Caco-2 (cell line): ENCODE data around the gene ZNF487. TPM values are rescaled to one million over a fixed set of nuclear protein-coding genes. Genes with fewer than 3 reads are reported as not detected.
"Not testable (repeated sequence)": the region's sequence is repeated elsewhere in the genome, so short reads cannot be mapped to it uniquely, and the experiment has no call there.

Experiments
- BruUV-seq: library from RNA; stranded (reverse); fragments of 400-500 nt; replicated peaks from 2 replicates; lab custom pipeline; 2021; lab: Mats Ljungman, UMichigan
- CTCF ChIA-PET: fragments of 300-600 bp; sonication (Branson Sonifier 250); formaldehyde crosslinking; loops from one replicate; lab custom pipeline; 2022; ENCODE audit warnings: antibody characterized with exemption; lab: Charles Lee
- POLR2A ChIA-PET: fragments of 300-600 bp; sonication (Branson Sonifier 250); formaldehyde crosslinking; loops from one replicate; lab custom pipeline; 2022; ENCODE audit warnings: antibody characterized with exemption; lab: Charles Lee
- DNase-seq, 2 experiments: peaks; one replicate each; pipeline versions ENCODE4 v3.0.0 to v3.0.0-alpha.2; 2020 to 2022
- H3K27me3 ChIP-seq: replicated peaks from 2 replicates; pipeline ENCODE4 v1.6.0; 2011; ENCODE audit warnings: low read length; ENCODE audit not compliant: control insufficient read depth, insufficient read depth
- H3K36me3 ChIP-seq: 2 replicates; pipeline ENCODE4 v1.5.1; 2011; ENCODE audit warnings: low read length; ENCODE audit not compliant: control insufficient read depth, insufficient read depth
- H3K4me1 ChIP-seq: fragments of 250-450 bp; sonication (Bioruptor Pico); 2 replicates; pipeline ENCODE4 v1.5.1; 2020; ENCODE audit warnings: mild to moderate bottlenecking
- H3K4me3 ChIP-seq: 2 replicates; pipeline ENCODE4 v1.5.1; 2011; ENCODE audit warnings: low read depth, mild to moderate bottlenecking, control low read depth, low read length
- H3K9me3 ChIP-seq: fragments of 250-450 bp; sonication (Bioruptor Pico); 2 replicates; pipeline ENCODE4 v1.5.1; 2020; ENCODE audit warnings: mild to moderate bottlenecking, moderate library complexity
- H3K27ac Mint-ChIP-seq: one replicate; pipeline ENCODE4 v1.8.0; 2022; ENCODE audit warnings: mixed read lengths; ENCODE audit not compliant: unreplicated experiment
- H3K27me3 Mint-ChIP-seq: one replicate; pipeline ENCODE4 v1.8.0; 2022; ENCODE audit warnings: mixed read lengths; ENCODE audit not compliant: insufficient read depth, unreplicated experiment
- H3K36me3 Mint-ChIP-seq: one replicate; pipeline ENCODE4 v1.8.0; 2022; ENCODE audit warnings: mild to moderate bottlenecking, mixed read lengths; ENCODE audit not compliant: insufficient read depth, unreplicated experiment
- H3K4me1 Mint-ChIP-seq: one replicate; pipeline ENCODE4 v1.8.0; 2022; ENCODE audit warnings: low read depth, mixed read lengths; ENCODE audit not compliant: unreplicated experiment
- H3K4me3 Mint-ChIP-seq: one replicate; pipeline ENCODE4 v1.8.0; 2022; ENCODE audit warnings: mild to moderate bottlenecking, moderate library complexity, mixed read lengths; ENCODE audit not compliant: unreplicated experiment
- H3K9me3 Mint-ChIP-seq: one replicate; pipeline ENCODE4 v1.8.0; 2022; ENCODE audit warnings: mixed read lengths; ENCODE audit not compliant: unreplicated experiment
- CTCF ChIP-seq, 2 experiments: fragments of 200-600 bp in 1 of 2; IDR thresholded peaks; 1 replicate in 1 of 2; 2 replicates in 1 of 2; pipeline versions ENCODE4 v1.5.1 to v1.8.0; 2011 to 2022; ENCODE audit warnings: antibody characterized with exemption in 1 of 2, control low read depth in 1 of 2, inconsistent platforms in 1 of 2, low read depth in 1 of 2, low read length in 1 of 2, mild to moderate bottlenecking in 1 of 2, moderate library complexity in 1 of 2; ENCODE audit not compliant: insufficient read depth in 1 of 2, severe bottlenecking in 1 of 2, unreplicated experiment in 1 of 2
- intact Hi-C: fragments of 100-400 bp; cut with micrococcal nuclease; formaldehyde crosslinking; loops from one replicate; pipeline ENCODE4 v1.10.0; 2022; ENCODE audit not compliant: unreplicated experiment
- total RNA-seq: library from RNA; stranded (reverse); gene quantifications from 2 replicates; pipeline ENCODE4 v1.2.3, GENCODE V29; 2022

ZNF487 gene
- total RNA-seq, 1 experiment from 2014 or later = 6.5 TPM

- no peaks in the 10 kb centered on the region for H3K27me3 Mint-ChIP-seq
- no peak for DNase-seq
- intact Hi-C loops = no loop called here
- peaks cover 6% of the 10 kb centered on the region; the same call in 1 of the 2 replicates for H3K4me1 ChIP-seq
- H3K4me3 Mint-ChIP-seq = no peak overlapping the region
- ChIA-PET POLR2A (no interaction called here), CTCF (no interaction called here)
- BruUV-seq = no TSS peak
- H3K36me3 ChIP-seq = no peaks in the 10 kb centered on the region; the same call in 1 of the 2 replicates
- 0 out of 2 replicates have a peak, but pooled peaks cover 4% of the 10 kb centered on the region for H3K9me3 ChIP-seq
- H3K4me3 ChIP-seq = no peak overlapping the region
- peaks cover 38% of the 10 kb centered on the region for H3K36me3 Mint-ChIP-seq
- no peak for TF ChIP-seq CTCF (IDR thresholded peaks at IDR 0.05; ENCODE audit: insufficient read depth in 1 of 2, low read depth in 1 of 2, low read length in 1 of 2, severe bottlenecking in 1 of 2, unreplicated experiment in 1 of 2)
- no peaks in the 10 kb centered on the region for H3K4me1 Mint-ChIP-seq
- H3K27me3 ChIP-seq = no peaks in the 10 kb centered on the region
- peaks cover 10% of the 10 kb centered on the region for H3K9me3 Mint-ChIP-seq
- H3K27ac Mint-ChIP-seq = no peak overlapping the region
Observed at GRCh38 chr10:43440463-43441134, 3.7 kb downstream of the ZNF487 start.

GRCh38 chr10:43444323-43444722, 7.4 kb downstream of the ZNF487 start:
- H3K4me3 Mint-ChIP-seq = no peak overlapping the region
- intact Hi-C loops = no loop called here
- Histone ChIP-seq H3K9me3 (0 out of 2 replicates have a peak, but pooled peaks cover 4% of the 10 kb centered on the region), H3K4me3 (no peak overlapping the region), H3K4me1 (no peaks in the 10 kb centered on the region), H3K27me3 (no peaks in the 10 kb centered on the region), H3K36me3 (no peaks in the 10 kb centered on the region; the same call in 1 of the 2 replicates)
- H3K27me3 Mint-ChIP-seq = no peaks in the 10 kb centered on the region
- no peak overlapping the region for H3K27ac Mint-ChIP-seq
- no peaks in the 10 kb centered on the region for H3K4me1 Mint-ChIP-seq
- no TSS peak for BruUV-seq
- ChIA-PET POLR2A (interaction anchor here (0.6 to 0.7 kb wide), 2 partner anchors 39 to 47 kb away, joined by 3 to 4 read pairs; no protein-coding TSS in a partner anchor), CTCF (no interaction called here)
- H3K36me3 Mint-ChIP-seq = peaks cover 35% of the 10 kb centered on the region
- no peak for TF ChIP-seq CTCF (IDR thresholded peaks at IDR 0.05; ENCODE audit: insufficient read depth in 1 of 2, low read depth in 1 of 2, low read length in 1 of 2, severe bottlenecking in 1 of 2, unreplicated experiment in 1 of 2)
- peaks cover 10% of the 10 kb centered on the region for H3K9me3 Mint-ChIP-seq
- DNase-seq = no peak

- peaks cover 35% of the 10 kb centered on the region for H3K36me3 Mint-ChIP-seq
- ChIA-PET CTCF (no interaction called here), POLR2A (interaction anchor here (0.6 to 0.7 kb wide), 2 partner anchors 40 to 48 kb away, joined by 3 to 4 read pairs; no protein-coding TSS in a partner anchor)
- peak overlapping the region; percentile 39 for H3K27ac Mint-ChIP-seq
- intact Hi-C loops = no loop called here
- DNase-seq = no peak
- BruUV-seq = no TSS peak
- Histone ChIP-seq H3K36me3 (no peaks in the 10 kb centered on the region; the same call in 1 of the 2 replicates), H3K4me3 (no peak overlapping the region), H3K4me1 (no peaks in the 10 kb centered on the region), H3K9me3 (0 out of 2 replicates have a peak, but pooled peaks cover 4% of the 10 kb centered on the region), H3K27me3 (no peaks in the 10 kb centered on the region)
- H3K9me3 Mint-ChIP-seq = peaks cover 10% of the 10 kb centered on the region
- no peak overlapping the region for H3K4me3 Mint-ChIP-seq
- no peak for TF ChIP-seq CTCF (IDR thresholded peaks at IDR 0.05; ENCODE audit: insufficient read depth in 1 of 2, low read depth in 1 of 2, low read length in 1 of 2, severe bottlenecking in 1 of 2, unreplicated experiment in 1 of 2)
- H3K4me1 Mint-ChIP-seq = no peaks in the 10 kb centered on the region
- H3K27me3 Mint-ChIP-seq = no peaks in the 10 kb centered on the region
Observed at GRCh38 chr10:43444897-43445466, 8.1 kb downstream of the ZNF487 start.

GRCh38 chr10:43446219-43447017, 9.5 kb downstream of the ZNF487 start:
- H3K27me3 ChIP-seq, H3K4me1 ChIP-seq, H3K4me3 ChIP-seq, H3K4me1 Mint-ChIP-seq, H3K4me3 Mint-ChIP-seq, H3K36me3 ChIP-seq, H3K9me3 ChIP-seq, H3K27me3 Mint-ChIP-seq, CTCF ChIA-PET, BruUV-seq, intact Hi-C loops, POLR2A ChIA-PET, H3K27ac Mint-ChIP-seq: not testable (repeated sequence)
- peak; percentile 23 to 52 for DNase-seq
- Mint-ChIP-seq H3K9me3 (peaks cover 10% of the 10 kb centered on the region), H3K36me3 (peaks cover 35% of the 10 kb centered on the region)
